ENCODE measurements around the gene RADIL.

GRCh38 chr7:4835398-4836205, 47.9 kb downstream of the RADIL start:
- TF ChIP-seq CTCF (IDR thresholded peaks at IDR 0.05; ENCODE audit: insufficient read depth, low read depth, low read length) (no peak), EZH2 (IDR thresholded peaks at IDR 0.05; ENCODE audit: insufficient read depth, low read length) (no peak)
